CD4-positive, alpha-beta T cell (primary cell): Measurements from ENCODE around the gene MMRN2. TPM values are rescaled to one million over a fixed set of nuclear protein-coding genes. Genes with fewer than 3 reads are reported as not detected.
"Not testable (repeated sequence)": the region's sequence is repeated elsewhere in the genome, so short reads cannot be mapped to it uniquely, and the experiment has no call there.

ENCODE experiments used
- ATAC-seq: fragments of 200-7000 bp; cut with Tn5 transposase; one replicate; pipeline ENCODE4 v1.10.0; 2022; ENCODE audit warnings: mild to moderate bottlenecking; ENCODE audit not compliant: poor library complexity
- CTCF ChIA-PET: fragments of 350-600 bp; sonication (Branson Sonifier 250); formaldehyde crosslinking; loops from one replicate; lab custom pipeline; 2021; ENCODE audit warnings: antibody characterized with exemption, inconsistent platforms; lab: Charles Lee
- POLR2A ChIA-PET: fragments of 350-600 bp; sonication (Branson Sonifier 250); formaldehyde crosslinking; loops from one replicate; lab custom pipeline; 2021; ENCODE audit warnings: antibody characterized with exemption, inconsistent platforms; lab: Charles Lee
- DNase-seq, 14 experiments: peaks; one replicate each; pipeline ENCODE4 v3.0.0-alpha.2; 2013 to 2020; ENCODE audit warnings: mixed read lengths in 2 of 14
- H3K27ac ChIP-seq, 2 donors: one replicate each; pipeline versions ENCODE4 v1.5.1 to v1.7.0; 2013; ENCODE audit warnings: low read length in 2 of 2, low read depth in 1 of 2, mild to moderate bottlenecking in 1 of 2
- H3K27me3 ChIP-seq, 2 experiments: 1 replicate in 1 of 2; 2 replicates in 1 of 2; pipeline versions ENCODE4 v1.6.1 to v1.7.0; 2013; ENCODE audit warnings: low read length in 2 of 2, control low read depth in 1 of 2, mild to moderate bottlenecking in 1 of 2, moderate library complexity in 1 of 2; ENCODE audit not compliant: insufficient read depth in 2 of 2, control insufficient read depth in 1 of 2
- H3K36me3 ChIP-seq: one replicate; pipeline ENCODE4 v1.6.1; 2013; ENCODE audit warnings: low read length, control low read depth; ENCODE audit not compliant: insufficient read depth
- H3K4me1 ChIP-seq: one replicate; pipeline ENCODE4 v1.6.1; 2013; ENCODE audit warnings: low read length, control low read depth; ENCODE audit not compliant: insufficient read depth
- H3K4me3 ChIP-seq: one replicate; pipeline ENCODE4 v1.5.1; 2013; ENCODE audit warnings: mild to moderate bottlenecking, low read length, moderate library complexity
- H3K9me3 ChIP-seq, 2 experiments: 1 replicate in 1 of 2; 2 replicates in 1 of 2; pipeline versions ENCODE4 v1.6.1 to v1.7.0; 2013; ENCODE audit warnings: low read length in 2 of 2, mild to moderate bottlenecking in 2 of 2, control low read depth in 1 of 2, moderate library complexity in 1 of 2; ENCODE audit not compliant: control insufficient read depth in 1 of 2, insufficient read depth in 1 of 2
- H3K27ac Mint-ChIP-seq: one replicate; pipeline ENCODE4 v1.8.0; 2020; ENCODE audit warnings: mixed read lengths
- H3K27me3 Mint-ChIP-seq: one replicate; pipeline ENCODE4 v1.8.0; 2021; ENCODE audit warnings: mixed read lengths
- H3K36me3 Mint-ChIP-seq: one replicate; pipeline ENCODE4 v1.8.0; 2021; ENCODE audit warnings: low read depth, mixed read lengths
- H3K4me1 Mint-ChIP-seq: one replicate; pipeline ENCODE4 v1.8.0; 2021; ENCODE audit warnings: low read depth, mixed read lengths
- H3K4me3 Mint-ChIP-seq: one replicate; pipeline ENCODE4 v1.8.0; 2020; ENCODE audit warnings: mild to moderate bottlenecking, mixed read lengths
- H3K9me3 Mint-ChIP-seq: one replicate; pipeline ENCODE4 v1.8.0; 2020; ENCODE audit warnings: mixed read lengths
- CTCF ChIP-seq: fragments of 200-600 bp; IDR thresholded peaks from one replicate; pipeline ENCODE4 v1.8.0; 2022; ENCODE audit warnings: antibody characterized with exemption, mild to moderate bottlenecking
- intact Hi-C, 2 experiments: fragments of 100-400 bp; cut with DNase I in 1 of 2; cut with micrococcal nuclease in 1 of 2; formaldehyde crosslinking; loops; one replicate each; pipeline versions ENCODE4 v1.15.1 to v1.9.0; 2023 to 2025; cut with DNase I, micrococcal nuclease
- total RNA-seq, 174 experiments: library from RNA in 2 of 174; stranded (reverse) in 2 of 174; gene quantifications; one replicate each; pipeline ENCODE4 v1.2.3 and lab custom pipeline; 2021 to 2026

MMRN2 gene
- total RNA-seq, 2 experiments from 2014 or later: 0.47 to 1.8 TPM

GRCh38 chr10:86952106-86952505, 5.3 kb downstream of the MMRN2 start:
- Histone ChIP-seq H3K36me3 (no peaks in the 10 kb centered on the region), H3K9me3 (peaks cover 0 to 21% of the 10 kb centered on the region in 2 experiments), H3K27me3 (no peaks in the 10 kb centered on the region), H3K27ac (no peak overlapping the region), H3K4me3 (no peak overlapping the region), H3K4me1 (peaks cover 49% of the 10 kb centered on the region)
- POLR2A ChIA-PET: no interaction called here
- H3K27me3 Mint-ChIP-seq: no peaks in the 10 kb centered on the region
- H3K9me3 Mint-ChIP-seq: peaks cover 2% of the 10 kb centered on the region
- peaks cover 14% of the 10 kb centered on the region for H3K4me1 Mint-ChIP-seq
- CTCF ChIA-PET: no interaction called here
- no peak overlapping the region for H3K27ac Mint-ChIP-seq
- no peak for TF ChIP-seq CTCF
- DNase-seq (no peak), ATAC-seq (no peak)
- no peak overlapping the region for H3K4me3 Mint-ChIP-seq
- peaks cover 4% of the 10 kb centered on the region for H3K36me3 Mint-ChIP-seq
- intact Hi-C loops: no loop called here

- H3K9me3 ChIP-seq: peaks cover 0 to 21% of the 10 kb centered on the region in 2 experiments
- DNase-seq (peak in 1 of 14 experiments; percentile 5), ATAC-seq (no peak)
- H3K27me3 Mint-ChIP-seq: peaks cover 5% of the 10 kb centered on the region
- peaks cover 4% of the 10 kb centered on the region for H3K36me3 Mint-ChIP-seq
- peak overlapping the region; percentile 80 for H3K27ac Mint-ChIP-seq
- TF ChIP-seq CTCF: no peak
- no peak overlapping the region for H3K4me3 Mint-ChIP-seq
- H3K4me1 Mint-ChIP-seq: peaks cover 14% of the 10 kb centered on the region
- peaks cover 2% of the 10 kb centered on the region for H3K9me3 Mint-ChIP-seq
- H3K27ac ChIP-seq: peak overlapping the region; percentile 51 to 79
- peaks cover 42% of the 10 kb centered on the region for H3K4me1 ChIP-seq
- ChIA-PET POLR2A (no interaction called here), CTCF (no interaction called here)
- no peaks in the 10 kb centered on the region for H3K36me3 ChIP-seq
- intact Hi-C loops: no loop called here
- H3K4me3 ChIP-seq: no peak overlapping the region
- no peaks in the 10 kb centered on the region for H3K27me3 ChIP-seq
These were observed 6.1 kb downstream of the MMRN2 start for GRCh38 chr10:86951184-86951761.

GRCh38 chr10:86950349-86950748, 7.1 kb downstream of the MMRN2 start:
- no peak overlapping the region for H3K4me3 ChIP-seq
- peaks cover 0 to 21% of the 10 kb centered on the region in 2 experiments for H3K9me3 ChIP-seq
- peak in 3 of 14 experiments; percentile 14 to 73 (median 41) for DNase-seq
- peak overlapping the region; percentile 80 for H3K27ac Mint-ChIP-seq
- ChIA-PET POLR2A (interaction anchor here (0.8 to 1.3 kb wide), 2 partner anchors 19 to 21 kb away, joined by 3 to 5 read pairs; no protein-coding TSS in a partner anchor), CTCF (interaction anchor here (0.6 kb wide), 1 partner anchor 11 kb away, joined by 3 read pairs; no protein-coding TSS in a partner anchor)
- H3K36me3 ChIP-seq: no peaks in the 10 kb centered on the region
- H3K4me3 Mint-ChIP-seq: peak overlapping the region; percentile 7
- H3K9me3 Mint-ChIP-seq: peaks cover 2% of the 10 kb centered on the region
- ATAC-seq: peak; percentile 51
- H3K36me3 Mint-ChIP-seq: peaks cover 4% of the 10 kb centered on the region
- peak overlapping the region; percentile 51 to 79 for H3K27ac ChIP-seq
- H3K27me3 ChIP-seq: no peaks in the 10 kb centered on the region
- peaks cover 33% of the 10 kb centered on the region for H3K4me1 ChIP-seq
- intact Hi-C loops: no loop called here
- TF ChIP-seq CTCF: no peak
- H3K27me3 Mint-ChIP-seq: peaks cover 5% of the 10 kb centered on the region
- H3K4me1 Mint-ChIP-seq: peaks cover 14% of the 10 kb centered on the region

GRCh38 chr10:86947806-86948205, 9.6 kb downstream of the MMRN2 start:
- POLR2A ChIA-PET, H3K4me3 Mint-ChIP-seq, ATAC-seq, H3K27ac Mint-ChIP-seq, intact Hi-C loops, H3K9me3 Mint-ChIP-seq, H3K27ac ChIP-seq, H3K27me3 ChIP-seq, H3K36me3 Mint-ChIP-seq, H3K4me3 ChIP-seq, H3K36me3 ChIP-seq, H3K9me3 ChIP-seq, H3K27me3 Mint-ChIP-seq: not testable (repeated sequence)
- H3K4me1 ChIP-seq: peaks cover 30% of the 10 kb centered on the region
- DNase-seq: peak in 1 of 14 experiments; percentile 20
- CTCF ChIA-PET: interaction anchor here (0.7 to 1.2 kb wide), 2 partner anchors 13 to 19 kb away, joined by 3 read pairs; no protein-coding TSS in a partner anchor
- peaks cover 14% of the 10 kb centered on the region for H3K4me1 Mint-ChIP-seq
